SU-DHL-6 (cell line): ENCODE results near the gene PPP1R12B.

ENCODE experiments used
- H2AFZ ChIP-seq: fragments of 200-600 bp; sonication (generic); 2 replicates; pipeline ENCODE4 v1.6.1; 2014; ENCODE audit warnings: low read depth, mild to moderate bottlenecking, moderate library complexity, mixed read lengths, antibody characterized with exemption, low read length; ENCODE audit not compliant: severe bottlenecking
- H3F3A ChIP-seq: fragments of 200-600 bp; shearing (Covaris generic); 2 replicates; pipeline ENCODE4 v1.6.0; 2016; ENCODE audit warnings: antibody characterized with exemption, mild to moderate bottlenecking; ENCODE audit not compliant: insufficient read depth
- H3K27ac ChIP-seq: fragments of 200-600 bp; sonication (generic); 2 replicates; pipeline ENCODE4 v1.5.1; 2016; ENCODE audit warnings: low read depth, mild to moderate bottlenecking, low read length, moderate library complexity, mixed read lengths
- H3K27me3 ChIP-seq: fragments of 200-600 bp; sonication (generic), shearing (Covaris generic); 2 replicates; pipeline ENCODE4 v1.6.0; 2014; ENCODE audit warnings: mild to moderate bottlenecking, low read length
- H3K36me3 ChIP-seq: fragments of 200-600 bp; sonication (generic); 2 replicates; pipeline ENCODE4 v1.6.1; 2014; ENCODE audit warnings: mild to moderate bottlenecking, low read length, mixed read lengths
- H3K4me2 ChIP-seq: fragments of 300-600, 200-600 bp; shearing (Covaris generic), sonication (generic); 2 replicates; pipeline ENCODE4 v1.6.0; 2014; ENCODE audit warnings: low read length, low read depth, mild to moderate bottlenecking; ENCODE audit not compliant: poor library complexity, severe bottlenecking
- H3K4me3 ChIP-seq: fragments of 200-600 bp; sonication (generic); 2 replicates; pipeline ENCODE4 v1.5.1; 2014; ENCODE audit warnings: antibody characterized with exemption, low read length, mild to moderate bottlenecking, mixed read lengths; ENCODE audit not compliant: insufficient read depth, poor library complexity, severe bottlenecking
- H3K79me2 ChIP-seq: fragments of 200-600 bp; sonication (generic); 2 replicates; pipeline ENCODE4 v1.6.1; 2014; ENCODE audit warnings: mild to moderate bottlenecking, low read length, moderate library complexity; ENCODE audit not compliant: insufficient read depth
- H3K9ac ChIP-seq: fragments of 200-600 bp; sonication (generic); 2 replicates; pipeline ENCODE4 v1.7.0; 2014; ENCODE audit warnings: mild to moderate bottlenecking, low read length
- H3K9me2 ChIP-seq: fragments of 200-600 bp; sonication (generic); replicated peaks from 2 replicates; pipeline ENCODE4 v1.6.1; 2014; ENCODE audit warnings: low read length; ENCODE audit not compliant: insufficient read depth
- H3K9me3 ChIP-seq: fragments of 200-600 bp; sonication (generic); 2 replicates; pipeline ENCODE4 v1.6.1; 2014; ENCODE audit warnings: low read length, mixed read lengths; ENCODE audit not compliant: insufficient read depth
- H4K20me1 ChIP-seq: fragments of 200-600 bp; sonication (generic); 2 replicates; pipeline ENCODE4 v1.6.1; 2014; ENCODE audit warnings: low read depth, mild to moderate bottlenecking, antibody characterized with exemption, low read length, moderate library complexity, mixed read lengths
- EZH2phosphoT487 ChIP-seq: fragments of 200-600 bp; sonication (generic), shearing (Covaris generic); conservative IDR thresholded peaks from 2 replicates; pipeline ENCODE4 v1.6.1; 2018; ENCODE audit warnings: mild to moderate bottlenecking, antibody characterized with exemption, low read length, moderate library complexity, mixed read lengths
- TF ChIP-seq, protein P1 (sequence below): fragments of 200-600 bp; sonication (generic); IDR thresholded peaks from one replicate; pipeline ENCODE4 v1.5.1; 2017; ENCODE audit warnings: antibody characterized with exemption, mild to moderate bottlenecking, low read length, moderate library complexity; ENCODE audit not compliant: insufficient read depth, poor library complexity, severe bottlenecking

PPP1R12B gene

DNA sequence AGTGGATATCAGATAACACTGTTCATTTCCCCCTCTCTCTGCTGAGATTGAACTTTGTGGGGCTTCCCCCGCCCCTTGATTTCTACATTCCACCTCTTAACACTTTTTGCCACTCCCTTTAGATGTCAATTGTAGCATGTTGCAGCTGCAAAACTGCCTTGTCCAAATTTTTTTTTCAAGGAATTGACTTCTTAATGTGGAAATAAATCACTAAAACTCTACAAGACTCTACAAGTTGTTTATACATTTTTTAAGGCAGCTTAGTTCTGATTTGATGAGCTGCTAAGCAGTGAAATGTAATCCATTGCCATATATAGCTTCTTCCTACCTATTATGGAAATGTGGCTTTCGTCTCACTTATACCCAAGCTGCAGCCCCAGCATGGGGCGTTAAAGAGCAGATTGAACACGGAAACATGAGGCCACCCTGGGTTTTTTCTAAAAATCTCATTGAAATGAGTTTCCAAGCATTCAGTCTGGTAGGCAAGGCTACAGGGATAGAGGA, 229.6 kb downstream of the PPP1R12B start:
- H4K20me1 ChIP-seq: no peaks in the 10 kb centered on the region
- no peak overlapping the region for H3K9ac ChIP-seq
- no peak overlapping the region for H3K4me2 ChIP-seq
- no peaks in the 10 kb centered on the region for H3F3A ChIP-seq
- no peak overlapping the region for H3K4me3 ChIP-seq
- no peak overlapping the region for H2AFZ ChIP-seq
- H3K9me2 ChIP-seq: no peaks in the 10 kb centered on the region
- TF ChIP-seq EZH2phosphoT487: no peak
- TF ChIP-seq, protein P1, sequence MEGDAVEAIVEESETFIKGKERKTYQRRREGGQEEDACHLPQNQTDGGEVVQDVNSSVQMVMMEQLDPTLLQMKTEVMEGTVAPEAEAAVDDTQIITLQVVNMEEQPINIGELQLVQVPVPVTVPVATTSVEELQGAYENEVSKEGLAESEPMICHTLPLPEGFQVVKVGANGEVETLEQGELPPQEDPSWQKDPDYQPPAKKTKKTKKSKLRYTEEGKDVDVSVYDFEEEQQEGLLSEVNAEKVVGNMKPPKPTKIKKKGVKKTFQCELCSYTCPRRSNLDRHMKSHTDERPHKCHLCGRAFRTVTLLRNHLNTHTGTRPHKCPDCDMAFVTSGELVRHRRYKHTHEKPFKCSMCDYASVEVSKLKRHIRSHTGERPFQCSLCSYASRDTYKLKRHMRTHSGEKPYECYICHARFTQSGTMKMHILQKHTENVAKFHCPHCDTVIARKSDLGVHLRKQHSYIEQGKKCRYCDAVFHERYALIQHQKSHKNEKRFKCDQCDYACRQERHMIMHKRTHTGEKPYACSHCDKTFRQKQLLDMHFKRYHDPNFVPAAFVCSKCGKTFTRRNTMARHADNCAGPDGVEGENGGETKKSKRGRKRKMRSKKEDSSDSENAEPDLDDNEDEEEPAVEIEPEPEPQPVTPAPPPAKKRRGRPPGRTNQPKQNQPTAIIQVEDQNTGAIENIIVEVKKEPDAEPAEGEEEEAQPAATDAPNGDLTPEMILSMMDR: no peak
- no peaks in the 10 kb centered on the region for H3K36me3 ChIP-seq
- no peaks in the 10 kb centered on the region for H3K27me3 ChIP-seq
- H3K79me2 ChIP-seq: no peaks in the 10 kb centered on the region
- no peak overlapping the region for H3K27ac ChIP-seq
- no peaks in the 10 kb centered on the region for H3K9me3 ChIP-seq

GRCh38 chr1:202578565-202578964, 230.1 kb downstream of the PPP1R12B start:
- H3K9ac ChIP-seq: no peak overlapping the region
- no peaks in the 10 kb centered on the region for H3K79me2 ChIP-seq
- H3K36me3 ChIP-seq: no peaks in the 10 kb centered on the region
- H2AFZ ChIP-seq: no peak overlapping the region
- H3K27ac ChIP-seq: no peak overlapping the region
- H3K9me3 ChIP-seq: no peaks in the 10 kb centered on the region
- no peak for TF ChIP-seq EZH2phosphoT487
- TF ChIP-seq, protein P1: no peak
- no peaks in the 10 kb centered on the region for H4K20me1 ChIP-seq
- no peak overlapping the region for H3K4me3 ChIP-seq
- H3K4me2 ChIP-seq: no peak overlapping the region
- H3K27me3 ChIP-seq: no peaks in the 10 kb centered on the region
- no peaks in the 10 kb centered on the region for H3K9me2 ChIP-seq
- no peaks in the 10 kb centered on the region for H3F3A ChIP-seq

DNA sequence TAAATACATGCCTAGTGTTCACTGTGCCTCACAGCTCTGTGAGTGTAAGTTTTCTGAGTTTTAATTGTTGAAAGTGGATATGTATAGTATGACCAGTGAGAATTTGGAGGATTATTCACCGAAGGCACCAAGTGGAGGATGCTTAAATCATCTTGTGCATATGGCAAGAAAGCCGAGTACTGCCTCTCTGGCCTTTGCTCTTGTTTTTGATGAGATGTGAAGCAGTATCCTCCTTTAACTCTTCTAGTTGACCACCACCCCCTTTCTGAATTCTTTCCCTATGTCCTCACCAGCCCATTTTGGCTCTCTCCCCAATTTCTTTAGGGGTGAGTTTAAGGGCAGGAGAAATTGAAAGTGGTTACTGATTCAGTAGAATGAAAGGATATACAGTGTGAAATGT, 231.3 kb downstream of the PPP1R12B start:
- H4K20me1 ChIP-seq: no peaks in the 10 kb centered on the region
- no peak overlapping the region for H3K4me3 ChIP-seq
- no peaks in the 10 kb centered on the region for H3K27me3 ChIP-seq
- TF ChIP-seq EZH2phosphoT487: no peak
- TF ChIP-seq, protein P1: no peak
- no peak overlapping the region for H2AFZ ChIP-seq
- no peaks in the 10 kb centered on the region for H3K9me2 ChIP-seq
- H3K27ac ChIP-seq: no peak overlapping the region
- no peaks in the 10 kb centered on the region for H3K9me3 ChIP-seq
- H3K4me2 ChIP-seq: no peak overlapping the region
- no peaks in the 10 kb centered on the region for H3F3A ChIP-seq
- no peak overlapping the region for H3K9ac ChIP-seq
- no peaks in the 10 kb centered on the region for H3K36me3 ChIP-seq
- no peaks in the 10 kb centered on the region for H3K79me2 ChIP-seq
